ENCODE results near the gene RRM2. TPM values are rescaled to one million over a fixed set of nuclear protein-coding genes. Genes with fewer than 3 reads are reported as not detected.

The RRM2 gene
- total RNA-seq, 1 experiment from 2014 or later = 163 TPM

- Histone ChIP-seq H3K4ac (ENCODE audit: low read depth, low read length) (no peak overlapping the region), H4K20me1 (ENCODE audit: control insufficient read depth, insufficient read depth, insufficient read length) (no peaks in the 10 kb centered on the region), H3K23ac (ENCODE audit: insufficient read length, low read depth, low read length) (no peak overlapping the region), H2AFZ (ENCODE audit: low read length) (no peak overlapping the region), H2BK20ac (ENCODE audit: low read depth, low read length, poor library complexity, severe bottlenecking) (no peak overlapping the region), H3K27ac (ENCODE audit: insufficient read length, low read depth, low read length) (no peak overlapping the region), H3K27me3 (ENCODE audit: insufficient read depth, low read length) (no peaks in the 10 kb centered on the region), H3K18ac (ENCODE audit: insufficient read length, low read depth, low read length) (no peak overlapping the region), H3K23me2 (ENCODE audit: insufficient read length, low read depth, low read length, poor library complexity, severe bottlenecking) (peaks cover 12% of the 10 kb centered on the region), H2BK12ac (ENCODE audit: insufficient read length, low read depth, low read length) (no peak overlapping the region), H3K79me2 (ENCODE audit: insufficient read depth, low read length) (peaks cover 6% of the 10 kb centered on the region; the same call in 1 of the 2 replicates), H2BK5ac (ENCODE audit: insufficient read length, low read length) (no peak overlapping the region), H3K4me1 (ENCODE audit: insufficient read depth, low read length) (no peaks in the 10 kb centered on the region), H2AK5ac (ENCODE audit: insufficient read length, low read length) (no peak overlapping the region), H3K4me2 (ENCODE audit: insufficient read depth, insufficient read length, low read length) (no peak overlapping the region), H3K79me1 (ENCODE audit: insufficient read depth, low read depth, low read length, poor library complexity, severe bottlenecking) (peaks cover 2% of the 10 kb centered on the region), H2BK120ac (ENCODE audit: low read depth, low read length, poor library complexity, severe bottlenecking) (no peak overlapping the region), H4K91ac (ENCODE audit: insufficient read length, low read depth, low read length) (no peak overlapping the region), H4K5ac (ENCODE audit: insufficient read length, low read depth, low read length) (no peak overlapping the region), H3K56ac (ENCODE audit: insufficient read length, low read depth, low read length) (no peak overlapping the region), H3K14ac (ENCODE audit: insufficient read depth, low read length) (no peak overlapping the region), H3K9ac (ENCODE audit: extremely low read depth, insufficient read length, low read length) (no peak overlapping the region), H3T11ph (ENCODE audit: low read length) (no peak overlapping the region), H4K8ac (replicated peaks; ENCODE audit: insufficient read length, low read depth, low read length) (no peak overlapping the region), H3K9me3 (ENCODE audit: control insufficient read depth, low read depth, low read length) (no peaks in the 10 kb centered on the region), H2BK15ac (ENCODE audit: low read depth, low read length) (no peak overlapping the region)
- TF ChIP-seq CTCF (conservative IDR thresholded peaks at IDR 0.05) = no peak
- no CpG with 5 or more reads among the region's 5 CpGs for WGBS (ENCODE audit: extremely low coverage, insufficient read length, low lambda C conversion rate)
- Mint-ChIP-seq H3K4me1 (peaks cover 40 to 46% of the 10 kb centered on the region in 2 experiments), H3K36me3 (ENCODE audit: insufficient read depth in 1 of 3, low read depth in 3 of 3) (peaks cover 61 to 84% (median 82%) of the 10 kb centered on the region in 3 experiments), H3K27me3 (ENCODE audit: low read depth) (no peaks in the 10 kb centered on the region), H3K9me3 (no peaks in the 10 kb centered on the region; a peak in 1 of 5 replicates), H3K4me3 (no peak overlapping the region), H3K27ac (no peak overlapping the region; a peak in 1 of 7 replicates)
- no peak for DNase-seq
Observed at GRCh38 chr2:10126632-10127026, 4.1 kb downstream of the RRM2 start.
